GM18909 (cell line): ENCODE measurements around the gene AGO3.

ENCODE experiments used
- ATAC-seq: cut with Tn5 transposase; IDR thresholded peaks from one replicate; pipeline ENCODE4 v1.9.1; 2021; ENCODE audit warnings: mild to moderate bottlenecking; ENCODE audit not compliant: unreplicated experiment, poor library complexity

The AGO3 gene

GRCh38 chr1:36115931-36116330 lies 185.0 kb downstream of the AGO3 start:
- ATAC-seq = no peak

GRCh38 chr1:36116901-36117300 lies 186.0 kb downstream of the AGO3 start:
- no peak for ATAC-seq

GRCh38 chr1:36118447-36119204 lies 187.7 kb downstream of the AGO3 start:
- ATAC-seq = no peak

- ATAC-seq = no peak
These were observed 188.6 kb downstream of the AGO3 start for GRCh38 chr1:36119456-36119855.
